H1 (cell line): ENCODE measurements around the gene FAHD1. TPM values are rescaled to one million over a fixed set of nuclear protein-coding genes. Genes with fewer than 3 reads are reported as not detected.

Experiments
- EZH2 ChIP-seq: fragments of 200-600 bp; sonication (generic); IDR thresholded peaks from 2 replicates; pipeline ENCODE4 v1.7.1; 2012; ENCODE audit warnings: low read depth, mild to moderate bottlenecking, moderate library complexity, low read length, inconsistent platforms; ENCODE audit not compliant: severe bottlenecking
- HDAC6 ChIP-seq: IDR thresholded peaks from one replicate; pipeline ENCODE4 v1.7.1; 2012; ENCODE audit warnings: low read depth, mild to moderate bottlenecking, inconsistent platforms, low read length, moderate library complexity
- KDM4A ChIP-seq: IDR thresholded peaks from one replicate; pipeline ENCODE4 v1.7.1; 2012; ENCODE audit warnings: low read depth, mild to moderate bottlenecking, moderate library complexity, low read length, inconsistent platforms; ENCODE audit not compliant: severe bottlenecking
- PHF8 ChIP-seq: fragments of 200-600 bp; sonication (generic); conservative IDR thresholded peaks from 2 replicates; pipeline ENCODE4 v1.7.1; 2012; ENCODE audit warnings: low read depth, mild to moderate bottlenecking, inconsistent platforms, low read length, moderate library complexity
- POLR2A ChIP-seq, 2 experiments: IDR thresholded peaks; 1 replicate in 1 of 2; 2 replicates in 1 of 2; pipeline ENCODE4 v1.6.1; 2011; ENCODE audit warnings: low read depth in 2 of 2, low read length in 2 of 2, mild to moderate bottlenecking in 2 of 2; ENCODE audit errors: control extremely low read depth in 1 of 2
- TEAD4 ChIP-seq: IDR thresholded peaks from 2 replicates; pipeline ENCODE4 v1.6.1; 2012; ENCODE audit warnings: low read depth, low read length, inconsistent platforms, mixed read lengths
- polyA plus RNA-seq, 7 experiments: library from polyadenylated mRNA; depleted of rRNA in 3 of 7; stranded (reverse) in 5 of 7; unstranded in 2 of 7; fragments of >200 nt in 5 of 7; fragments of 200-250 nt in 2 of 7; gene quantifications; 1 replicate in 5 of 7; 2 replicates in 1 of 7; 4 replicates in 1 of 7; pipeline versions ENCODE4 v1.2.1 to v1.2.3, GENCODE V29; 2011 to 2013; ENCODE audit warnings: missing spikeins in 2 of 7, mixed read lengths in 2 of 7
- total RNA-seq: library from RNA; stranded (reverse); fragmentation: NEBNext Ultra II Directional; extraction: Animal tissue kit (Norgen Biotek cat#: 25700); gene quantifications from 2 replicates; pipeline ENCODE4 v1.2.1, GENCODE V29; 2021
- TF ChIP-seq, protein P1 (sequence below): fragments of 300-600 bp; sonication (generic); IDR thresholded peaks from 2 replicates; pipeline ENCODE4 v1.7.1; 2012; ENCODE audit warnings: low read length, moderate library complexity, mild to moderate bottlenecking, inconsistent platforms; ENCODE audit not compliant: insufficient replicate concordance

FAHD1 gene
- total and polyA plus RNA-seq, 2 of the 8 experiments (the other 6 are each of a cell fraction or from before 2014, with no cell fraction given): 20.4 to 31.9 TPM

DNA sequence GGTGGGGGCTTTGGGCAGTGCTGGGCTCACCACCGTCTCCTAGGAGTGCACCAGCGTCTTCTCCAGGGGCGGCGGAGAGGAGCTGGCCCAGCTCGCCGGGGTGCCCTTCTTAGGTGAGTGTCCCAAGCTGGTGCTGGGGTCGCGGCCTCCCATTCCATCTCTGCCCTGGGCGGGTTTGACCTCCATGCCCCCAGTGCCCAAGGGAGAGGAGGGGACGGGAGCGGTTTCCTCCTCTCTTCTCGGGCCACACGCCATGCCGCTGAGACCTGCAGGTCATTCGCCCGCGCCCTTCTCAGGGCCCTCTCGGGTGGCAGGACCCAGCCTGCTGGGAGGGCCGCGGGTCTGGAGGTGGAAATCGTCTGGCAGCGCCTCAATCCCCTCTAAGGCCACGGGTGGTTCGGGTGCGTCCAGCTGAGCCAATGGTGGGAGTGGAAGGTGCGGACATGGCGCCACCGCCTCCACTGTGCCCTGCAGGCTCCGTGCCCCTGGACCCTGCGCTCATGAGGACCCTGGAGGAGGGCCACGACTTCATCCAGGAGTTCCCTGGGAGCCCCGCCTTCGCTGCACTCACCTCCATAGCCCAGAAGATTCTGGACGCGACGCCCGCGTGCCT is 38.8 kb upstream of the FAHD1 start (continued):
- TF ChIP-seq PHF8: no peak
- TF ChIP-seq POLR2A (IDR thresholded peaks at IDR 0.05; ENCODE audit: control extremely low read depth in 1 of 2, low read depth in 2 of 2, low read length in 2 of 2): no peak
- no peak for TF ChIP-seq HDAC6
- no peak for TF ChIP-seq KDM4A
- TF ChIP-seq EZH2: no peak
- TF ChIP-seq, protein P1, sequence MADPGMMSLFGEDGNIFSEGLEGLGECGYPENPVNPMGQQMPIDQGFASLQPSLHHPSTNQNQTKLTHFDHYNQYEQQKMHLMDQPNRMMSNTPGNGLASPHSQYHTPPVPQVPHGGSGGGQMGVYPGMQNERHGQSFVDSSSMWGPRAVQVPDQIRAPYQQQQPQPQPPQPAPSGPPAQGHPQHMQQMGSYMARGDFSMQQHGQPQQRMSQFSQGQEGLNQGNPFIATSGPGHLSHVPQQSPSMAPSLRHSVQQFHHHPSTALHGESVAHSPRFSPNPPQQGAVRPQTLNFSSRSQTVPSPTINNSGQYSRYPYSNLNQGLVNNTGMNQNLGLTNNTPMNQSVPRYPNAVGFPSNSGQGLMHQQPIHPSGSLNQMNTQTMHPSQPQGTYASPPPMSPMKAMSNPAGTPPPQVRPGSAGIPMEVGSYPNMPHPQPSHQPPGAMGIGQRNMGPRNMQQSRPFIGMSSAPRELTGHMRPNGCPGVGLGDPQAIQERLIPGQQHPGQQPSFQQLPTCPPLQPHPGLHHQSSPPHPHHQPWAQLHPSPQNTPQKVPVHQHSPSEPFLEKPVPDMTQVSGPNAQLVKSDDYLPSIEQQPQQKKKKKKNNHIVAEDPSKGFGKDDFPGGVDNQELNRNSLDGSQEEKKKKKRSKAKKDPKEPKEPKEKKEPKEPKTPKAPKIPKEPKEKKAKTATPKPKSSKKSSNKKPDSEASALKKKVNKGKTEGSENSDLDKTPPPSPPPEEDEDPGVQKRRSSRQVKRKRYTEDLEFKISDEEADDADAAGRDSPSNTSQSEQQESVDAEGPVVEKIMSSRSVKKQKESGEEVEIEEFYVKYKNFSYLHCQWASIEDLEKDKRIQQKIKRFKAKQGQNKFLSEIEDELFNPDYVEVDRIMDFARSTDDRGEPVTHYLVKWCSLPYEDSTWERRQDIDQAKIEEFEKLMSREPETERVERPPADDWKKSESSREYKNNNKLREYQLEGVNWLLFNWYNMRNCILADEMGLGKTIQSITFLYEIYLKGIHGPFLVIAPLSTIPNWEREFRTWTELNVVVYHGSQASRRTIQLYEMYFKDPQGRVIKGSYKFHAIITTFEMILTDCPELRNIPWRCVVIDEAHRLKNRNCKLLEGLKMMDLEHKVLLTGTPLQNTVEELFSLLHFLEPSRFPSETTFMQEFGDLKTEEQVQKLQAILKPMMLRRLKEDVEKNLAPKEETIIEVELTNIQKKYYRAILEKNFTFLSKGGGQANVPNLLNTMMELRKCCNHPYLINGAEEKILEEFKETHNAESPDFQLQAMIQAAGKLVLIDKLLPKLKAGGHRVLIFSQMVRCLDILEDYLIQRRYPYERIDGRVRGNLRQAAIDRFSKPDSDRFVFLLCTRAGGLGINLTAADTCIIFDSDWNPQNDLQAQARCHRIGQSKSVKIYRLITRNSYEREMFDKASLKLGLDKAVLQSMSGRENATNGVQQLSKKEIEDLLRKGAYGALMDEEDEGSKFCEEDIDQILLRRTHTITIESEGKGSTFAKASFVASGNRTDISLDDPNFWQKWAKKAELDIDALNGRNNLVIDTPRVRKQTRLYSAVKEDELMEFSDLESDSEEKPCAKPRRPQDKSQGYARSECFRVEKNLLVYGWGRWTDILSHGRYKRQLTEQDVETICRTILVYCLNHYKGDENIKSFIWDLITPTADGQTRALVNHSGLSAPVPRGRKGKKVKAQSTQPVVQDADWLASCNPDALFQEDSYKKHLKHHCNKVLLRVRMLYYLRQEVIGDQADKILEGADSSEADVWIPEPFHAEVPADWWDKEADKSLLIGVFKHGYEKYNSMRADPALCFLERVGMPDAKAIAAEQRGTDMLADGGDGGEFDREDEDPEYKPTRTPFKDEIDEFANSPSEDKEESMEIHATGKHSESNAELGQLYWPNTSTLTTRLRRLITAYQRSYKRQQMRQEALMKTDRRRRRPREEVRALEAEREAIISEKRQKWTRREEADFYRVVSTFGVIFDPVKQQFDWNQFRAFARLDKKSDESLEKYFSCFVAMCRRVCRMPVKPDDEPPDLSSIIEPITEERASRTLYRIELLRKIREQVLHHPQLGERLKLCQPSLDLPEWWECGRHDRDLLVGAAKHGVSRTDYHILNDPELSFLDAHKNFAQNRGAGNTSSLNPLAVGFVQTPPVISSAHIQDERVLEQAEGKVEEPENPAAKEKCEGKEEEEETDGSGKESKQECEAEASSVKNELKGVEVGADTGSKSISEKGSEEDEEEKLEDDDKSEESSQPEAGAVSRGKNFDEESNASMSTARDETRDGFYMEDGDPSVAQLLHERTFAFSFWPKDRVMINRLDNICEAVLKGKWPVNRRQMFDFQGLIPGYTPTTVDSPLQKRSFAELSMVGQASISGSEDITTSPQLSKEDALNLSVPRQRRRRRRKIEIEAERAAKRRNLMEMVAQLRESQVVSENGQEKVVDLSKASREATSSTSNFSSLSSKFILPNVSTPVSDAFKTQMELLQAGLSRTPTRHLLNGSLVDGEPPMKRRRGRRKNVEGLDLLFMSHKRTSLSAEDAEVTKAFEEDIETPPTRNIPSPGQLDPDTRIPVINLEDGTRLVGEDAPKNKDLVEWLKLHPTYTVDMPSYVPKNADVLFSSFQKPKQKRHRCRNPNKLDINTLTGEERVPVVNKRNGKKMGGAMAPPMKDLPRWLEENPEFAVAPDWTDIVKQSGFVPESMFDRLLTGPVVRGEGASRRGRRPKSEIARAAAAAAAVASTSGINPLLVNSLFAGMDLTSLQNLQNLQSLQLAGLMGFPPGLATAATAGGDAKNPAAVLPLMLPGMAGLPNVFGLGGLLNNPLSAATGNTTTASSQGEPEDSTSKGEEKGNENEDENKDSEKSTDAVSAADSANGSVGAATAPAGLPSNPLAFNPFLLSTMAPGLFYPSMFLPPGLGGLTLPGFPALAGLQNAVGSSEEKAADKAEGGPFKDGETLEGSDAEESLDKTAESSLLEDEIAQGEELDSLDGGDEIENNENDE: no peak
- TF ChIP-seq TEAD4: no peak
